22Rv1 (cell line): ENCODE data around the gene SLC30A1.

Source experiments
- ZFX ChIP-seq: fragments of 450-650 bp; IDR thresholded peaks from 2 replicates; pipeline ENCODE4 v1.6.1; 2017; ENCODE audit warnings: antibody characterized with exemption, borderline replicate concordance
- TF ChIP-seq, protein P1 (sequence below): fragments of 450-650 bp; IDR thresholded peaks from 2 replicates; pipeline ENCODE4 v1.5.1; 2017; ENCODE audit warnings: mild to moderate bottlenecking

DNA sequence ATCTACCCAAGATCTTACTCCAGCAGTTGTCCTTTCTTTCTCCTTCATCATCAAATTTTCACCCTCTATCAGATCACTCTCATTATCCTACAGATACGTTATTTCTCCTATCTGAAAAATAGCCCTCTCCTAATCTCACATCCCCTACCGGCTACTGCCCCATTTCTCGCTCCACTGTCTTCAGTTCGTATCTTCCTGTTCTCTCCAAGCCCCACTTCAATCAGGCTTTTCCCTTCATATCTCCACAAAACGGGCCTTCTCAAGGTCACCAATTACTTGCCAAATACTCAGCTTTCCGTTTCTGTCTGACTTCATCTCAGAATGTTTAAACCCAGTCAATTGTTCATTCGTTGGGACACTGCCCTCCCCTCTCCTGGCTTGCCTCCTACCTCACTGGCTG is 32.4 kb downstream of the SLC30A1 start:
- TF ChIP-seq, protein P1, sequence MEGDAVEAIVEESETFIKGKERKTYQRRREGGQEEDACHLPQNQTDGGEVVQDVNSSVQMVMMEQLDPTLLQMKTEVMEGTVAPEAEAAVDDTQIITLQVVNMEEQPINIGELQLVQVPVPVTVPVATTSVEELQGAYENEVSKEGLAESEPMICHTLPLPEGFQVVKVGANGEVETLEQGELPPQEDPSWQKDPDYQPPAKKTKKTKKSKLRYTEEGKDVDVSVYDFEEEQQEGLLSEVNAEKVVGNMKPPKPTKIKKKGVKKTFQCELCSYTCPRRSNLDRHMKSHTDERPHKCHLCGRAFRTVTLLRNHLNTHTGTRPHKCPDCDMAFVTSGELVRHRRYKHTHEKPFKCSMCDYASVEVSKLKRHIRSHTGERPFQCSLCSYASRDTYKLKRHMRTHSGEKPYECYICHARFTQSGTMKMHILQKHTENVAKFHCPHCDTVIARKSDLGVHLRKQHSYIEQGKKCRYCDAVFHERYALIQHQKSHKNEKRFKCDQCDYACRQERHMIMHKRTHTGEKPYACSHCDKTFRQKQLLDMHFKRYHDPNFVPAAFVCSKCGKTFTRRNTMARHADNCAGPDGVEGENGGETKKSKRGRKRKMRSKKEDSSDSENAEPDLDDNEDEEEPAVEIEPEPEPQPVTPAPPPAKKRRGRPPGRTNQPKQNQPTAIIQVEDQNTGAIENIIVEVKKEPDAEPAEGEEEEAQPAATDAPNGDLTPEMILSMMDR = no peak
- no peak for TF ChIP-seq ZFX
